ENCODE data around the gene CTNNB1.

CTNNB1 gene

GRCh38 chr3:41163421-41163820 is 35.9 kb upstream of the CTNNB1 start:
- Histone ChIP-seq H3K4me1 (ENCODE audit: insufficient read depth, low read length) (no peaks in the 10 kb centered on the region), H3K4me2 (ENCODE audit: insufficient read depth, low read length) (no peak overlapping the region)

GRCh38 chr3:41164777-41165176 is 34.5 kb upstream of the CTNNB1 start:
- DNase-seq = no peak
- no peaks in the 10 kb centered on the region for H3K4me1 ChIP-seq (ENCODE audit: insufficient read depth, low read length)
- ATAC-seq (ENCODE audit: insufficient read depth, low read depth) = no peak
- H2AFZ ChIP-seq (ENCODE audit: low read depth, low read length) = no peak overlapping the region
- H3K4me2 ChIP-seq (ENCODE audit: insufficient read depth, low read length) = no peak overlapping the region
- H3K27ac ChIP-seq (ENCODE audit: low read length) = no peak overlapping the region
- H3K9me3 ChIP-seq (ENCODE audit: insufficient read depth, low read length, severe bottlenecking) = no peaks in the 10 kb centered on the region
- H4K20me1 ChIP-seq (ENCODE audit: insufficient read depth, low read length) = no peaks in the 10 kb centered on the region
- no peaks in the 10 kb centered on the region for H3K36me3 ChIP-seq (ENCODE audit: insufficient read depth, low read length)
- H3K27me3 ChIP-seq (ENCODE audit: insufficient read depth, low read length, poor library complexity) = peaks cover 16% of the 10 kb centered on the region
- TF ChIP-seq EZH2 (IDR thresholded peaks at IDR 0.05; ENCODE audit: borderline replicate concordance, low read depth, low read length, severe bottlenecking) (no peak), CTCF (IDR thresholded peaks at IDR 0.05; ENCODE audit: borderline replicate concordance, extremely low read depth, low read length, poor library complexity, severe bottlenecking) (no peak)
- no peak overlapping the region for H3K4me3 ChIP-seq (ENCODE audit: low read depth in 1 of 2, low read length in 2 of 2)
- H3K79me2 ChIP-seq (ENCODE audit: insufficient read depth, low read length) = no peaks in the 10 kb centered on the region
- no peak overlapping the region for H3K9ac ChIP-seq (ENCODE audit: low read depth, low read length)

More at GRCh38 chr3:41163421-41163820, 35.9 kb upstream of the CTNNB1 start:
- ATAC-seq (ENCODE audit: insufficient read depth, low read depth) (no peak), DNase-seq (no peak)
- TF ChIP-seq EZH2 (IDR thresholded peaks at IDR 0.05; ENCODE audit: borderline replicate concordance, low read depth, low read length, severe bottlenecking) (no peak), CTCF (IDR thresholded peaks at IDR 0.05; ENCODE audit: borderline replicate concordance, extremely low read depth, low read length, poor library complexity, severe bottlenecking) (no peak)
- H3K27ac ChIP-seq (ENCODE audit: low read length) = no peak overlapping the region
- no peaks in the 10 kb centered on the region for H3K79me2 ChIP-seq (ENCODE audit: insufficient read depth, low read length)
- no peaks in the 10 kb centered on the region for H4K20me1 ChIP-seq (ENCODE audit: insufficient read depth, low read length)
- H3K4me3 ChIP-seq (ENCODE audit: low read depth in 1 of 2, low read length in 2 of 2) = no peak overlapping the region
- H3K36me3 ChIP-seq (ENCODE audit: insufficient read depth, low read length) = no peaks in the 10 kb centered on the region
- no peak overlapping the region for H3K9ac ChIP-seq (ENCODE audit: low read depth, low read length)
- H3K27me3 ChIP-seq (ENCODE audit: insufficient read depth, low read length, poor library complexity) = peaks cover 9% of the 10 kb centered on the region
- H3K9me3 ChIP-seq (ENCODE audit: insufficient read depth, low read length, severe bottlenecking) = no peaks in the 10 kb centered on the region
- no peak overlapping the region for H2AFZ ChIP-seq (ENCODE audit: low read depth, low read length)

GRCh38 chr3:41167722-41168497 is 31.4 kb upstream of the CTNNB1 start:
- no peaks in the 10 kb centered on the region for H3K9me3 ChIP-seq (ENCODE audit: insufficient read depth, low read length, severe bottlenecking)
- H2AFZ ChIP-seq (ENCODE audit: low read depth, low read length) = no peak overlapping the region
- TF ChIP-seq CTCF (IDR thresholded peaks at IDR 0.05; ENCODE audit: borderline replicate concordance, extremely low read depth, low read length, poor library complexity, severe bottlenecking) (no peak), EZH2 (IDR thresholded peaks at IDR 0.05; ENCODE audit: borderline replicate concordance, low read depth, low read length, severe bottlenecking) (no peak)
- DNase-seq = no peak
- ATAC-seq (ENCODE audit: insufficient read depth, low read depth) = peak; percentile 63; the same call in 2 of the 3 replicates
- no peaks in the 10 kb centered on the region for H3K36me3 ChIP-seq (ENCODE audit: insufficient read depth, low read length)
- no peak overlapping the region for H3K9ac ChIP-seq (ENCODE audit: low read depth, low read length)
- H3K4me2 ChIP-seq (ENCODE audit: insufficient read depth, low read length) = no peak overlapping the region
- peaks cover 23% of the 10 kb centered on the region for H3K27me3 ChIP-seq (ENCODE audit: insufficient read depth, low read length, poor library complexity)
- H3K4me1 ChIP-seq (ENCODE audit: insufficient read depth, low read length) = no peaks in the 10 kb centered on the region
- H4K20me1 ChIP-seq (ENCODE audit: insufficient read depth, low read length) = no peaks in the 10 kb centered on the region
- no peak overlapping the region for H3K4me3 ChIP-seq (ENCODE audit: low read depth in 1 of 2, low read length in 2 of 2)
- H3K27ac ChIP-seq (ENCODE audit: low read length) = no peak overlapping the region
- no peaks in the 10 kb centered on the region for H3K79me2 ChIP-seq (ENCODE audit: insufficient read depth, low read length)

All from DND-41 (cell line).